Bronchial epithelial cell (primary cell): ENCODE measurements around the gene PKNOX1. TPM values are rescaled to one million over a fixed set of nuclear protein-coding genes. Genes with fewer than 3 reads are reported as not detected.

Experiments used
- DNase-seq: peaks from one replicate; pipeline ENCODE4 v3.0.0-alpha.2; 2010; ENCODE audit warnings: low read depth
- FAIRE-seq: peaks from 2 replicates; lab custom pipeline; 2011; peaks lifted over from hg19 to GRCh38; lab: Jason Lieb, UNC
- H3K27me3 ChIP-seq: 2 replicates; pipeline ENCODE4 v1.5.1; 2011; ENCODE audit warnings: low read length; ENCODE audit not compliant: control insufficient read depth, insufficient read depth
- H3K36me3 ChIP-seq: 2 replicates; pipeline ENCODE4 v1.5.1; 2011; ENCODE audit warnings: low read length; ENCODE audit not compliant: control insufficient read depth, insufficient read depth
- H3K4me3 ChIP-seq: 2 replicates; pipeline ENCODE4 v1.5.1; 2011; ENCODE audit warnings: mild to moderate bottlenecking, low read depth, low read length, control low read depth
- total RNA-seq: library from RNA; depleted of rRNA; stranded (reverse); fragments of >200 nt; gene quantifications from 2 replicates; pipeline ENCODE4 v1.2.1, GENCODE V29; 2014
- TF ChIP-seq, protein P1 (sequence below): IDR thresholded peaks from 2 replicates; pipeline ENCODE4 v1.5.1; 2011; ENCODE audit warnings: mild to moderate bottlenecking, moderate library complexity, low read length, control low read depth, inconsistent platforms; ENCODE audit not compliant: insufficient read depth, severe bottlenecking

Gene PKNOX1
- total RNA-seq, 1 donor from 2014 or later: 7.9 TPM

DNA sequence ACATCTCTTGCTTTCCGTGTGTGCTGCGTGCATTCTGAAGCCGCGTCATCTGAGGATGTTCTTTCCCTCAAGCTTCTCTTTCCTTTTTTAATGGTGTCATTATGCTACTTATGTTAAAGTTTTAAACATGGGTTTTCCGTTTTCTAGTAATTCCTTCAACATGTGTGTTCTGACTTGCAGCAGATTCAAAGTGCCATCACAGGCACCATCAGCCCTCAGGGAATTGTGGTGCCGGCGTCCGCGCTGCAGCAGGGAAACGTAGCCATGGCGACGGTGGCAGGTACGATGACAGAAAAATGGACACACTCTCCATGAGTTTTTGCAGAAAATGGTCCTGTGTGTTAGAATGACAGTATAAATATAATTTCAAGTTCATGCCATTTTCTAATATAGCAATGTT, 42.4 kb downstream of the PKNOX1 start:
- no peak for DNase-seq
- no peaks in the 10 kb centered on the region for H3K27me3 ChIP-seq
- no peak overlapping the region for H3K4me3 ChIP-seq
- TF ChIP-seq, protein P1, sequence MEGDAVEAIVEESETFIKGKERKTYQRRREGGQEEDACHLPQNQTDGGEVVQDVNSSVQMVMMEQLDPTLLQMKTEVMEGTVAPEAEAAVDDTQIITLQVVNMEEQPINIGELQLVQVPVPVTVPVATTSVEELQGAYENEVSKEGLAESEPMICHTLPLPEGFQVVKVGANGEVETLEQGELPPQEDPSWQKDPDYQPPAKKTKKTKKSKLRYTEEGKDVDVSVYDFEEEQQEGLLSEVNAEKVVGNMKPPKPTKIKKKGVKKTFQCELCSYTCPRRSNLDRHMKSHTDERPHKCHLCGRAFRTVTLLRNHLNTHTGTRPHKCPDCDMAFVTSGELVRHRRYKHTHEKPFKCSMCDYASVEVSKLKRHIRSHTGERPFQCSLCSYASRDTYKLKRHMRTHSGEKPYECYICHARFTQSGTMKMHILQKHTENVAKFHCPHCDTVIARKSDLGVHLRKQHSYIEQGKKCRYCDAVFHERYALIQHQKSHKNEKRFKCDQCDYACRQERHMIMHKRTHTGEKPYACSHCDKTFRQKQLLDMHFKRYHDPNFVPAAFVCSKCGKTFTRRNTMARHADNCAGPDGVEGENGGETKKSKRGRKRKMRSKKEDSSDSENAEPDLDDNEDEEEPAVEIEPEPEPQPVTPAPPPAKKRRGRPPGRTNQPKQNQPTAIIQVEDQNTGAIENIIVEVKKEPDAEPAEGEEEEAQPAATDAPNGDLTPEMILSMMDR: no peak
- peaks cover 13% of the 10 kb centered on the region for H3K36me3 ChIP-seq
- no peak for FAIRE-seq

DNA sequence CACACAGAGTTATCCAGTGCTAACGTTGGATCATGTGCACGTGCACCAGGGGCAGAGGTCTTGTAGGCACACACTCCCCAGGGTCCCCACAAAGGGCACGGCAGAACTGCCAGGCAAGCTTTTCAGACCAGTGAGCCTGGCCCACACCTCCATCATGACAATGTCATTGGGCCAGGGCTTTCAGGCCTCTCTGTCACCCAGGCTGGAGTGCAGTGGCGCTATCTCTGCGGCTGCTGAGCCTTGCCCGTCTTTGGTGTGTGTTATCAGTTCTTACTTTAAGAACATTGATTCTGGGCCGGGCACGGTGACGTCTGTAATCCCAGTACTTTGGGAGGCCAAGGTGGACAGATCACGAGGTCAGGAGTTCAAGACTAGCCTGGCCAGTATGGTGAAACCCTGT, 44.2 kb downstream of the PKNOX1 start:
- H3K4me3 ChIP-seq: no peak overlapping the region
- DNase-seq (no peak), FAIRE-seq (no peak)
- TF ChIP-seq, protein P1: no peak
- H3K36me3 ChIP-seq: peaks cover 10% of the 10 kb centered on the region
- H3K27me3 ChIP-seq: no peaks in the 10 kb centered on the region

GRCh38 chr21:43020177-43020576, 45.8 kb downstream of the PKNOX1 start:
- FAIRE-seq: no peak
- Histone ChIP-seq H3K27me3 (no peaks in the 10 kb centered on the region), H3K4me3 (no peak overlapping the region), H3K36me3 (peaks cover 12% of the 10 kb centered on the region)
- DNase-seq: no peak
- TF ChIP-seq, protein P1: no peak

GRCh38 chr21:43020771-43021170, 46.4 kb downstream of the PKNOX1 start:
- H3K27me3 ChIP-seq: no peaks in the 10 kb centered on the region
- TF ChIP-seq, protein P1: no peak
- FAIRE-seq (no peak), DNase-seq (no peak)
- H3K4me3 ChIP-seq: no peak overlapping the region
- H3K36me3 ChIP-seq: peaks cover 13% of the 10 kb centered on the region

- no peaks in the 10 kb centered on the region for H3K27me3 ChIP-seq
- TF ChIP-seq, protein P1: no peak
- peaks cover 13% of the 10 kb centered on the region for H3K36me3 ChIP-seq
- no peak for DNase-seq
- FAIRE-seq: no peak
- H3K4me3 ChIP-seq: no peak overlapping the region
These were observed 46.8 kb downstream of the PKNOX1 start for GRCh38 chr21:43021191-43021590.
